Posterior cingulate gyrus (tissue), 11 donors: ENCODE measurements around the gene LNX1.

ENCODE experiments used
- DNase-seq, 10 donors: peaks; one replicate each; pipeline versions ENCODE4 v3.0.0 to v3.0.0-alpha.2; 2020 to 2021; ENCODE audit warnings: mixed read lengths in 3 of 10
- intact Hi-C: fragments of 100-400 bp; cut with DNase I; formaldehyde crosslinking; loops from one replicate; pipeline ENCODE4 v1.15.1; 2023

The LNX1 gene

GRCh38 chr4:53541577-53542206 lies 49.6 kb downstream of the LNX1 start:
- intact Hi-C loops = no loop called here
- DNase-seq = no peak

- DNase-seq = no peak
- intact Hi-C loops = no loop called here
Observed at GRCh38 chr4:53538756-53539155, 52.5 kb downstream of the LNX1 start.

DNA sequence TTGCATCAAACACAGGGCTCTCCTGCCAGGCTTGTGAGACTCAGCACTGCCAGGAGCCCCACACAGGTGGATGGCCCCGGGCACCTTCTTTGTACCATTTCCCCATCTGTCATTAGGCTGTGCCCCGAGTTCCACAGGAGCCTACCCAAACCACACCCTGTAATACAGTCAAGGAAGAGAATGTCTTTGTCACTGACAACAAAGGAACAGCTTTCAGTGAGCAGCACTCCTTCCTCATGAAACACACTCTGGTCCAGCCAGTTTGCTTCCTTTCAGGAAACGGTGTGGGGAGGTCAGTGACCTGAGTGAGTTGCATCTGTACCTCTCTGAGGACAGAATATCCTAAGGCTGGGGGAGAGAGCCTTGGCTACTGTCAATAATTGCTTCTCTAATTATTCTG lies 53.7 kb downstream of the LNX1 start:
- no peak for DNase-seq
- intact Hi-C loops = no loop called here

DNA sequence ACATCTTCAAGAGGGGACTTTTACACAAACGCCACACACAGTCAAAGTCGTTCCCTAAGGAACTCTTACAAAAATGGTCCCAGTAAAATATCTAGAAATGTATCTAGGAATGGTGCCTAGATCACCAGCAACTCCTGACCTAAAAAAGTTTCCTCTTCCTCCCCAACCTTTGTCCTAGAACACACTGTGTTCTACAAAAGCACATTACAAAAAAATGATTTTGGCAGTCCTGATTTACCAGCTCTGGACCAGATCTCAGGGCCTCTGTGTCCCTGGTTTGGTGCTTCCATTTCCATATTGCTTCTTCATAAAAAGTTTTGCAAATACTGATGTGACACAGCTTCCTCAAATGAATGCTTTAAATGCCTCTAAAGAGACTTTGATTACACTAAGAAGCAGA lies 55.0 kb downstream of the LNX1 start:
- intact Hi-C loops = no loop called here
- no peak for DNase-seq

DNA sequence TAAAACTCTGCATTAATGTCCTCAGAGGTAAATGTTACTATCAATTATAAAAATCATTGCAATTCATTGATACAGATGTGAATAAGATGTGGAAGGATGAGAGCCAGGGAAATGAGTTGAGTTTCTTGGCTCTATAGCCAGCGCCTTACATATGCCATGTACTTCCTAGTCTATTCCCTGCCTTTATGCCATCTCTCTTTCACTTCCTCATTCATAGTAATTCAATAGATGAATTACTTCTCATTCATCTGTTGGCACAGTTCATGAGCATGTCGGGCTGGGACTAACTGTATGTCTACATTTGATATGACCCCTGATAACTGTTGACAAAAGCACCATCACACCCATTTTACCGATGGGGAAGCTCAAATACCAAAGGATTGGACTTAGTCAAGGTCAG lies 55.7 kb downstream of the LNX1 start:
- DNase-seq = no peak
- intact Hi-C loops = no loop called here

GRCh38 chr4:53534684-53535083 lies 56.6 kb downstream of the LNX1 start:
- intact Hi-C loops = no loop called here
- DNase-seq = no peak

GRCh38 chr4:53532521-53532920 lies 58.8 kb downstream of the LNX1 start:
- no peak for DNase-seq
- intact Hi-C loops = no loop called here

DNA sequence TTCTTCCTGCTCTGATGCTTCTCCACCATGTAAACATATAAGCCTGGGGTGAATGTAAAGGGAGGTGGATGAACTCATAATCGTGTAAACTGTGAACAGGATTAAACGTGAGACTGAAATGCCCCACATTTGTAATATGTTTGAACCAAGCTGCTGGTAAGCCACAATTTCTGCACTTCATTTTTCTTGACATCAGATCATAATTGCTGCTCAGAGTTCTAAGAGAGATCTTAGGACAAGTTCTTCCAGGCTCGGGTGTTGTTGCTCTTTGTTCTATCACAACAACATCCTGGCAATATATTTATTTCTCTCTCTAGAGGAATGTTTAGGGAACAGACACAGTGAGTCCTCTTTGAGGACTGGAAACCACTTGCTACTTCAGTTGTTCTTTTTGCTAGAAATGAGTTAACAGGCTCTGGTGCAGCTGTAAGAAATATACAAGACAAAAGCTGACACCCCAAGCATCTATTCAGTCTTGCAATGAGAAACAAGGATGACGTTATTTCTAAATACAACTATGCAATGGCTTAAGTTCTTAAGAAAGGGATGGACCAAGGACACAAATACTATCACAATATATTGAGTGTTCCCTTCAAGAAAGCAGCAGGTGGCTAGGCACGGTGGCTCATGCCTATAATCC lies 59.6 kb downstream of the LNX1 start:
- intact Hi-C loops = no loop called here
- no peak for DNase-seq

GRCh38 chr4:53529025-53529424 lies 62.3 kb downstream of the LNX1 start:
- intact Hi-C loops = no loop called here
- DNase-seq = no peak

DNA sequence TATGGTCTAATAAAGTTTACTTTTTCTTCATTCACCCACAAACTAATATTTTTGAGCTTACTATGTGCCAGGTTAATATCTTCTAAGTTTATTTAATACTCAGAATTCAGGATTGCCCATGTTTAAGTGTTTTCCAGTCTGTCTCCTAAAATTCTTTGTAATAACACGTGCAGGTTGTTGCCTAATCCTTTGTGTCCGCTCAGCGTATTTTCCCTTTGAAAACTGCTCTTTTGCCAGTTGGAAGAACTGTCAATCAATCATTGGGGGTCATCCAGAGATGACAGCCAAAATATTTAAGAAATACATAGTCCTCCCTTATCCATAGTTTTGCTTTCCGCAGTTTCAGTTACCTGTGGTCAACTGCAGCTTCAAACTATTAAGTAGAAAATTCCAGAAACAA lies 63.4 kb downstream of the LNX1 start:
- DNase-seq = no peak
- intact Hi-C loops = no loop called here

DNA sequence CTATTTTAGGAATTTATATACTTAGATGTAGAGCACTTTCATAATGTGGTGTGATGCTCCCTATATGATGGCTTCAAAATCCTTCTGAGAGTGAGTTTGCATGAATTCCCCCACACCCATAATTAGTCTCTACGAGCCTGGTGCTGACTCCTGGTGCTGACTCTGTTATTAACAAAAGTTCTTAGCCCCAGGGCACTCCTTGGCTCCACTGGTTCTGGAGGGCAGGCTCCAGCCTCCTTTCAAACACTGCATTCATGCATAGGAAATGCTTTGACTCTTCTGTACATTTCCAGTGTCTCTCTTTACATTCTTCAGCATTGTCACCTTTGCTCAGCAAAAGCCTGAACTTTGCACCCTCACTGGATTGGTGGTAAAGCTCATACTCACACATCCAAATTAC lies 64.0 kb downstream of the LNX1 start:
- DNase-seq = no peak
- intact Hi-C loops = no loop called here

- intact Hi-C loops = no loop called here
- no peak for DNase-seq
Observed at GRCh38 chr4:53522334-53522733, 69.0 kb downstream of the LNX1 start.

DNA sequence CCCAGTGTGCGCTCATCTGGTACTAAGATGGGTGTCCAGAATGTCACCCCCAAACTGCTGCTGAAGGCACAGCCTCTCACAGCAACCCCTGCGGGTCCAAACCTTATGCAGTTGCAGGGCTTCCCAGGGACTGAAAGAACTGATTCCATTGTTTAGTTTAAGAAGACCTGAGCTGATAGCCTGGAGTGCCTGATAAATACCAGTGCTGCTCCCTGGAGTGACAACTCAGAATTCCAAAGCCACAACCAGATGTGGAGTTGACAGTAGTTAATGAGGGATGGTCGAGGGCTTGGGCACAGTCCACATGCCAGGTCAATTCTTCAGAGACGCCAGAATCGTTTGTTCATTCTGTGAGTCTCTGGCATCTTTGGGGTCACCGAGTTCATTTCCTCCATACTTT lies 71.2 kb downstream of the LNX1 start:
- DNase-seq = no peak
- intact Hi-C loops = no loop called here

DNA sequence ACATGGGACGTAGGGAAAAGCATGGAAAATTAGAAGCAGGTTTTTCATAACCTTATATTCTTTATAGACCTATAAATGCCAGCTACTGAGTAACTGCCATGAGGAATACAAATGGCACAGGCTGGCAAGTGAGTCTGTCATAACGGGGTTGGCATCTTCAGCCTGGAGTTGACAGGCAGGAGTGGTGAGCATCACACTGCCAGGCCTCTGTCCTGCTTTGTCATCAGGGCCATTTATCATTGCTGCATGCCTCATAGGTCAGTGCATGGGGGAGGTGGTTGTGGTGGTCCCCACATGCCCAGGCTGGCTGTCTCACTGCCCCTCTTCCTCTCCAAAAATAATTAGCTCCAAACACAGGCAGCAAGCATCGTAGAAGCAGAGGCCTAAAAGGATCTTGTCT lies 72.5 kb downstream of the LNX1 start:
- DNase-seq = no peak

DNA sequence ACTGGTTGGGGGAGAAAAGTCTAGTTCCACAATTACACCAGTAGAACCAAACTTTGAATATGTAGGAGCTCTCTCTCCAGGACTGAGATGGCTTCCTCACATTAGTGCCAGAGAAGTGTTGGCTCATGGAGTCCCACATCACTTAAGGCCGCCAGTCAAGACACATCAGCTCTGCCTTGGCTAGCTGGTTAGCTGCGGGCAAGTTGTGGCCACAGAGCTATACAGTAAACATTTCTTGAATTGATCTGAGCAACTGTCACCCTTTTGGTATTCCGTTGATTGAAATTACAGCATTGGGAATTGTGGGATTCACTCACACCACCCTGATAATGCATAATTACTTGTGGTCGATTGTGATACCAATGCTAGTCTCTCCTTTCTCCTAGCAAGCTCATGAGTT lies 76.2 kb downstream of the LNX1 start:
- intact Hi-C loops = no loop called here
- DNase-seq = no peak

More for the DNA sequence above, 72.5 kb downstream of the LNX1 start:
- intact Hi-C loops = no loop called here

- no peak for DNase-seq
- intact Hi-C loops = no loop called here
Observed at GRCh38 chr4:53514509-53514908, 76.8 kb downstream of the LNX1 start.

DNA sequence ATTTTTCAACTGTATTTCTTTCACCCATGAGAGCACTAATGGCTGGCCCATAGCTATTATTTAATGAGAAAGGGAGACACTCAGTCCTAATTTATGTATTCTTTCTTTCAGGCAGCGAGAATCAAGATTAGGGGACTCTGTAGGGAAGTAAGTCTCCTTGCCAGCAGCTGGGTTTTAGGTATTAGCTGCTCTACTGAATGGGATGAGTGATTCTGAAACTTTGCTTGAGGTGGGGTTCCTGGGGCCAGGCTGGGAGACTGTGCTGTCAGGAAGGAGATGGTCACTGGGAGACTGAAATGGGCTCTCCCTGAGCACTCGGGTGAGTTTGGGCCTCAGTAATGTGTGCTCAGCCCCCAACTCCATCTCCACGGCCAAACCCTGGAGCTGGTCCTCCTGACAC lies 78.7 kb downstream of the LNX1 start:
- no peak for DNase-seq
- intact Hi-C loops = no loop called here

DNA sequence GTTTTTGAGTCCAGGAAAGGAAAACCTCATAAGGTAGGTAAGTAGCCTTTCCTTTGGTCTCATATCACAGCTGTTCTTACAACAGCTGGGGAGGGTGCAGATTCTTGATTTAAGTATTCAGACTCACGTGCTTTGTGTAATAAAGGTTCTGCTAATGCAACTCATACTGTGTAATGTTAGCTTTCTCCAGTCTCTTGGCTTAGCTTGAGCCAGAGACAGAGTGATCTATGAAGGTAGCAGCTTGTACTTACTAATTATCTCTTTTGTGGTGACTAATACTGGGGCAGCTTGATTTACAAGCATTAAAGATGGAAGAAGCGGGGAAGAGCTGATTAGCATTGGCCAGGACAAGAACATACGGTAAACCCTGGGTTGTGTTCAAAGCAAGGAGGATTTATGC lies 80.3 kb downstream of the LNX1 start:
- intact Hi-C loops = no loop called here
- no peak for DNase-seq

- no peak for DNase-seq
- intact Hi-C loops = no loop called here
Observed at GRCh38 chr4:53510321-53510720, 81.0 kb downstream of the LNX1 start.

GRCh38 chr4:53508446-53508845 lies 82.8 kb downstream of the LNX1 start:
- DNase-seq = no peak
- intact Hi-C loops = no loop called here

- peak in 1 of 10 donors; percentile 6 for DNase-seq
- intact Hi-C loops = no loop called here
Observed at GRCh38 chr4:53507671-53508286, 83.5 kb downstream of the LNX1 start.

GRCh38 chr4:53507058-53507457 lies 84.2 kb downstream of the LNX1 start:
- intact Hi-C loops = no loop called here
- DNase-seq = no peak
